H54 (cell line): ENCODE measurements around the gene PTPRD.

Source experiments
- DNase-seq: peaks from one replicate; pipeline ENCODE4 v3.0.0; 2011; ENCODE audit warnings: low spot score, mixed read lengths; ENCODE audit not compliant: insufficient read length
- FAIRE-seq: peaks from 3 replicates; lab custom pipeline; 2011; peaks lifted over from hg19 to GRCh38; lab: Jason Lieb, UNC
- POLR2A ChIP-seq: IDR thresholded peaks from 2 replicates; pipeline ENCODE4 v1.6.1; 2011; ENCODE audit warnings: low read depth, mild to moderate bottlenecking, low read length

PTPRD gene

DNA sequence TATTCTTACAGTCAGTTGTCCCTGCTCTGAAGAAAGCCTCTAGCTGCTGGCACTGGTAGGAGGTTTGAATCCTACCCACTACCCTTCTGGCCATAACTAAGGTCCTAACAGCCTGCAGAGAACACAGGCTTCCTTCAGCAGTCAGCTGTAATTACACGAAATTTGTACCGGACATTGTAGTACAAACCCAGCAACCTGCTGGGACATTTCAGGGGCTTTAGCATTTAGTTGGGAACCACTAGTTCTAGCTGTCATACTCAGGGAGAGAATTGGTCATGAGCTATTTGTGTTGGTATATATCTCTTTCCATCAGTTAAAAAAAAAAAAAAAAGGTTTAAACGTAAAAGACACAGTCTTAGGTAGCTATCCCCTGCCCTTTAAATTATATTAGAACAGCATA is 1743.0 kb downstream of the PTPRD start:
- DNase-seq: no peak
- no peak for TF ChIP-seq POLR2A
- no peak for FAIRE-seq

DNA sequence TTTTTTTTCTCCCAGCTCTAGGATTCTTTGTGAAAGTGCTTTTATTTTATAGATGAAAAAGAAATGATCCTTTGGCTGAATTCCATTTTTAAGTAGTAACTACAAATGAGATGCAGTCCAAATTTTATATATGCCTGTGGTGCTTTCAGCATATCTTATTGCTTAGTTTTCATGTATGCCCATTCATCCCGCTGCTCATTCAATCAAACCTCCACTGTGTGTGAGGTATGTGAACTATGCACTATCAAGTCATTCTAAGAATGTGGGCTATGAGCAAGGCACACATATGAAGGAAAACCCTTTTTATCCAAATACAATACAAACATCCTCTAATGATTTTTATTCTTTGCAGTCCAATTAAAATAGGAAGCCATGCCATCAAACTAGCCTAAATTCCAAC is 1744.2 kb downstream of the PTPRD start:
- DNase-seq (no peak), FAIRE-seq (peak; percentile 77)
- TF ChIP-seq POLR2A: no peak

DNA sequence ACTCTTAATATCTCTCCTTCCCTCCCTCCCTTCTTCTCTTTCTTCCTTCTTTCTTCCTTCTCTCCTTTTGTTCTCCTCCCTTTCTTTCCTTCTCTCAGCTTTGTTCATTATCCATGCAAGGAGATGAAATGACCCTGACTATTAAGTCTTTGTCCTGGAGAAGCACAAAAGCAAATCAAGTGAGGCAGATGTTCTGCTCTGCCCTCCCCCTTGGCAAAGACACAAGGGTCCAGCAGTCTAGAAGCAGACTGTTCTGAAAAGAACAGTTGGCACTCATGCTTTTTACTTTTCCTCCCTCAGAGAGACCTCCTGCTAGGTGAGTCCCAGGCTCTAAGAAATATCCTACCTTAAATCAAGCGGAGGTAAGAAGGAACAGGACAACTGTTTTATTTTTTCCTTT is 1745.7 kb downstream of the PTPRD start:
- FAIRE-seq (no peak), DNase-seq (no peak)
- no peak for TF ChIP-seq POLR2A

DNA sequence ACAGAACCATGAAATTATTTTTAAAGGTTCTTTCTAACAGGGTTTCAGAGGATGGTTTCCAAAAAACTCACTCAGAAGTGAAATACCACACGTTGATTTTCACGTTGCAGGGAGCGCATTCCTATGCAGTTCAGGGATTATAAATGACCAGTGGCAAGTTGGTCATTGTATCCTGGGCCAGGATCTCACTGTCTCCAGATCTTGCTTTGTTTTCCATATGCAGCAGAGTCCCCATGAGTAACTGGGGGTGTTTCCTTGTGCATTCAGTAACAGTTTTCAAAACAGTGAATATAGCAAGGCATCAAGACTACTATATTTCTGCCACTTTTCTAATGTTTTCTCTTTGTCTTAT is 1748.3 kb downstream of the PTPRD start:
- DNase-seq: no peak
- FAIRE-seq: peak; percentile 91
- no peak for TF ChIP-seq POLR2A

DNA sequence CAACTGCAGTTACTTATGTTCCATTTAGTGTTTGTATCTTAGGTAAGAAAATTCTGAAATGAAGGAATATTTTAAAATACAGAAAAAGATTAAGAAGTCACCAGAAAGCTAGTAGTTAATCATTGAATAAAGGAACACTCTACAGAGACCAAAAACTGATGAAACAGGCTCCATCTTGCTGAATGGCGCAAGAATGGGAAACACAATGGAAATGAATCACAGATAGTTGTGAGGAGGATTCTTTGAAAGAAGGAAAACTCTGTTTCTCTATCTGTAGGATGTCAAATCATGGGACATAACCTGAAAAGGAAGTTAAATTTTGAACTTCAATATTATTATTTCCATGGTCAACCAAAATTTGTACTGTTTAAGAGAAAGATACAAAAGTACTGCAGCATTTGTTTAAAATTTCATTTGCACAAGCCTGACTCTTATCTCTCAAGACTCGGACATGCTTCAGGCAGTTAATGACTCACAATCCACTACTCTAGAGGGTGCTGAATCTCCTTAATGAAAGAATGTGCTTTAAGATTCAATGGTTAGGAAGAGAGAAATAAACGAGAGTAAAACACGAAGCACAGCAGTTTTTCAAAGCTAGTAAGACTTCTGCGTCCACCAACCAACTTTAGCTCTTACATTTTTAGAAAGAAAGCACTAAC is 1748.8 kb downstream of the PTPRD start:
- no peak for DNase-seq

DNA sequence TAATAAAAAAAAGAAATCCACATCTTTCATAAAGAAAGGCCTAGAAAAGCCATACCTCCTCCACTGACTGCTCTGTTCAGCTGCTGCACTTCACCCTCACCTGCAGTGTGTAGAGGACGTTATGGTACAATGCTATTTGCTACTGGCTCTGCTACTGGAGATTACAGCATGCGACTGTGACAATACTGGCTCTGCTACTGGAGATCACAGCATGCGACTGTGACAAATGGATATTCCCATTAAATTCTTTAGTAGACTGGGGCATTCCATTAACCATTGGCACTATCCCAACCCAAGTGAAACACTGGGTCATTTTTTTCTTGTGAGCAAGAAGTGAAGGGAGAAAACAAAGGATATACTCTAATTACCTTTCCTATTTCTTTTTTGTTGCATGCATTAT is 1749.7 kb downstream of the PTPRD start:
- DNase-seq: no peak
- TF ChIP-seq POLR2A: no peak
- FAIRE-seq: no peak

More for the DNA sequence above, 1748.8 kb downstream of the PTPRD start:
- no peak for TF ChIP-seq POLR2A
- no peak for FAIRE-seq

DNA sequence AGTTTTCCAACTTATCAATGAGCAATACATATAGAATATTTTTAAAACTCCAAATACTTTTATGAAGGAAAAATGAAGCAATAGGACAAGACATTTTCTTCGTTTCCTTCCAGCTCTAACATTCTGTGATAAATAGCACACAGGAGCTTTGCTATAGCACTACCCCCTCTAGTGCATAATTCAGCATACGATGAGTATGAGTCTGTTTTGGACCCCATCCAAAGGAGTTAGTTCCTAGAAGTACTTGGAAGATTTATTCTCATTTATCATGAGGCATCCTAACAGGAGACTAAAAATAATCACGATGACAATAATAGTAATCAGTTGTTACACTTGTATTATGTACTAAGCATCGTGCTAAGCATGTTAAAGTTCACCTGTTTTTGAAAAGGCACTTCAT is 1751.9 kb downstream of the PTPRD start:
- FAIRE-seq: peak; percentile 93
- no peak for TF ChIP-seq POLR2A
- DNase-seq: no peak

DNA sequence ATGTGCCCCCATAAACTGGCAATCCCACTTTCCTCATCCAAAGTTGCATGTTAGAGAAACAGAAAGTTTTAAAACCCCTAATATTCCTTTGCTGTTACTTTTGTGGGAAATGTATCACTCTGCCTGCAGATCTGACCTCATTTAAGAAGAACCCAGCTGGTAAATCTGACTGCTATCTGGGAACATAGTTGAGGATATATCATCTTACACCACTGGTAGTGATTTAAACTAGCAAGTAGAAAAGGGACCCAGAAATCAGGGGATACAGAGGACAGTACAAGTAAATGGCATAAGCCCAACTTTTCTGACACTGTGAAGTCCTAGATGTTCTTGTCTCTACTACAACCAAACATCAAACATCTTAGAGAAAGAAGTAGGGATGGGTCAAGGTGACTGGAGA is 1752.7 kb downstream of the PTPRD start:
- TF ChIP-seq POLR2A: no peak
- FAIRE-seq: peak; percentile 30
- DNase-seq: no peak

DNA sequence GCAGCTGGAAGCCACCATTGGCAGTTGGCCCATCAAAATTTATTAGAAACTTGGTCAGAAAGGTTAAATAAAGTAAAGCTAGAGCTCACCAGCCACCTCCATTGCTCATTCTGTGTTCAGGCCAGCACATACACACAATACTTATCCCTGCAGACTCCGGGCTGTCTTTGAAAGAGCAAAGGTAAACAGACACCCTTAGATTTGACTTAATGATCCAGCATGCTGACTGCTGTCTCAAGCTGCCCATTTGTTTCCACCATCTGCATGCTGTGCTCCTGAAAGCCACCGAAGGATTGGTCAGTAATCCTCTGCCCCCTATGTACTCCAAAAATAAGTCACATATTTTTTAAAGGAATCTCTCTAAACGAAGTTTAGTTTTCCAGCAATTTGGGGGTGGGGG is 1753.4 kb downstream of the PTPRD start:
- no peak for DNase-seq
- TF ChIP-seq POLR2A: no peak

DNA sequence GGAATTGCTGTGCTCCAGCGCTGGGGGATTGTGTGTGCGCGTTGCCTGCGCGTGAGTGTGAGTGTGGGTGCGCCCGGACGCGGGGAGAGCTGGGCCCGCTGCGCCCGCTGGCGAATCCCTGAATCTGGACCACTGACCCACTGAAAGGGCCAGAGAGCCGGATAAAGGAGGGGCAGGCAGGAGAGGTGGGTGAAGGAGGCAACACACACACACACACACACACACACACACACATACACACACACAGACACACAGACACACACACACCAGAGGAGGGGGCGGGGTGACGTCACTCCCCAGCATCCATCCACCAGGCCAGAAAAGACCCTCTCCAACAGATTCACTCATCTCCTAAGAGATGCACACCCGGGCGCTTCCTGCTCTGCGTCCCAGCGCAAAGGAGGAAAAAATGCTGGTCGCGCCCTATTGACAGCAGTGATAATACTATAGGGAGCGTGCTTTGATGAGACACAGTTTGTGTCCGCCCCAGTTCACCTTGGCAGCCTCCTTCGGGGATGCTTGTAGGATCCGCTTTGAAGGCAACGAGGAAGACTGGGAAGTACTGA is 1754.1 kb downstream of the PTPRD start:
- no peak for FAIRE-seq
- DNase-seq: no peak

More for the DNA sequence above, 1753.4 kb downstream of the PTPRD start:
- FAIRE-seq: no peak

DNA sequence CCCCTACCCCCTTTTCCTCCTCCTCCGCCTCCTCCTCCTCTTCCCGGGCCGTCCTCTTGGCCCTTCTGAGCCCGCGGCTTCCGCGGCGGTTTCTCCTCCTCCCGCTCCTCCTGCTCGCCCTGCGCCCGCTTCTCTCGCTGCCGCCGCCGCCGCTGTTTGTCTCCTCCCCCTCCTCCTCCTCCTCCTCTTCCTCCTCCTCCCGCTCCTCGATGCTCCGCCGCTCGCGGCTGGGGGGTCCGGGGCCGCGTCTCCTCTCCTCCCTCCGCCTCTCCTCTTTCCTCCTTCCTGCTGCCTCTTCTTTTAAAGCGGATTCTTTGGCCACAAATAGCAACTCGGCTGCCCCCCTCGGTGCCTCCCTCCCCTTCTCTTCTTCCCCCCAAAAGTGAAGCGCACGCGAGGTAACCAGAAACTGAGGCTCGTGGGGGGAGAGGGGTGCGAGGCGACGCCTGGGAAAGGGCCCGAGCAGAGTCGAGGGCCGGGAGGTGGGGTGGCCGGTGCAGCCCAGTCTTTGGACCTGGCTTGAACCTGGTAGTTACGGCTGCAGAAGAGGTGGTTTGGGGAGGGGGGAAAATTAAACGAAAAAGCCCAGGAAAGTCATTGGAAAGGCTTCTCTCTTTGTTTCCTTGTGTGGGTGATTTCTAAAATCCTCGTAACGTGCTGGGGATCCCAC is 1754.7 kb downstream of the PTPRD start:
- FAIRE-seq (no peak), DNase-seq (peak; percentile 43)
- 0 out of 2 replicates have a peak, but pooled peaks have one; percentile 13 for TF ChIP-seq POLR2A

More for the DNA sequence above, 1754.1 kb downstream of the PTPRD start:
- no peak for TF ChIP-seq POLR2A

DNA sequence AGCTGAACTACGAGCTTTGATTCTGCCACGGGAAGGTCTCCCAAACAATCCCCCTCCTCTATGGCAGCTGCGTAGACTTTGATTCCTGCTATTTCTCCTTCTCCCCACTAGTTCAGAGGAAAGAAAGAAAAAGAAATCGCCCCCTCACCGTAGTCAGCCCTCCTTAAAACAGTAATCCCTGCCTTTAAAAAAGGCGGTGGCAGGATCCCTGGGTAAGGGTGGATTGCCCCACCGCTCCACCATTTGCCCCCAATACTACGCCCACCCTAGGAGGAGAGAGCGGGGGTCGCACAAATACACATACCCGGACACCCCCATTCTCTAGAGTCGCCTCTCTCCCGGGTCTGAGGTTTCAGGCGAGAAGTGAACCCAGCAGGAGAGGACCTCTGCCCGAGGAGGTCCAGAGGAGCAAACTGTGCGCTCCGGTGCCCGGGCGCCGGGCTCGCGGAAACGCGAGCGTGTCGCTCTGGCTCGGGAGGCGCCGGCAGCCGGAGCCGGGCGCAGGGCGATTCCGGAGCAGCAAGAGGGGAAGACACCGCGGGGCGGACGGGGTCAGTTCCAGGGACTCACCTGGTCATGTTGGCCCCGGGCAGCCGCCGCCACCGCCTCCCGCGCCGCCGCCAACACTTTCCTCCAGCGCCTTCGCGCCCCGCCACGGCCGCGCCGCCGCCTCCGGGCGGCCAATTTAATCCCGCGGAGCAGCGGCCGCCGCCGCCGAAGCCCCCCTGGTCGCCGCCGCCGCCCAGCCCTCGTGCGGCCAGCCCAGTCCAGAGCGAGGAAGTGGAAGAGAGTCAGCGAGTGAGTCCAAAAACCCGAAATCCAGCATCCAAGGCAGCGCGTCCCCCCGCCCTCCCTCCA is 1755.5 kb downstream of the PTPRD start:
- DNase-seq (no peak), FAIRE-seq (peak; percentile 62)
- no peak for TF ChIP-seq POLR2A

DNA sequence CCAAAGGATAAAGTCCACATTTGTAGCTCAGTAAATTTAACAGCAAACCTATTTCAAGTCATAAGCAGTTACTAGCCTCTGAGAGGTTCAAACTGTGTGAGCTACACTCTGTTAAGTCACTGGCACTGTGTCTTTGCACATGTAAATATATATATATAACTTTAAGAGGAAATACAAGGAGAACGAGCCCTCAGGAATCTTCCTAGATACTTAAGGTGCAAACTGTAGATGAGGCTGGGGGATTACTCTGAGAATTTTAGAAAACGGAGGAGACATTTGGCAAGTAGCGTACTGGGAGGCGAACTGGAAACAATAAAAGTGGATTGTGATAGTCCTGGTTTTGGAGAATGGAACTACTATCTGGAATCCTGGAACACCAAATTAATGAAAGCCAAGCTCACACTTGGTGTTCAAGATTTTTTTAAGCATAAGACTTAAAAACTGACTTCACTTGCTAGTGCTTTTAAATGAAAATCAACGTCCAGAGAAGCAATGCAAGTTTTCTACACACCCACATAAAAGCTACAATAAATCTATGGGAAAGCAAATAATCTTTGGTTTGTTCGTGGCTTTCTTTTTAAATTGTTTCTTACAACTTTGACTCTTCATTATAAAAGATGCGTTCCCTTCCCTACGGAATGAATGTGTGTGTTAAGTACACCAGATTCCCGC is 1756.3 kb downstream of the PTPRD start:
- TF ChIP-seq POLR2A: no peak
- DNase-seq (no peak), FAIRE-seq (no peak)
